ENCODE data around the gene GALNT10. TPM values are rescaled to one million over a fixed set of nuclear protein-coding genes. Genes with fewer than 3 reads are reported as not detected.

GALNT10 gene
- polyA plus RNA-seq, 1 of the 3 experiments (the other 2 are of a cell fraction): 56.3 TPM

DNA sequence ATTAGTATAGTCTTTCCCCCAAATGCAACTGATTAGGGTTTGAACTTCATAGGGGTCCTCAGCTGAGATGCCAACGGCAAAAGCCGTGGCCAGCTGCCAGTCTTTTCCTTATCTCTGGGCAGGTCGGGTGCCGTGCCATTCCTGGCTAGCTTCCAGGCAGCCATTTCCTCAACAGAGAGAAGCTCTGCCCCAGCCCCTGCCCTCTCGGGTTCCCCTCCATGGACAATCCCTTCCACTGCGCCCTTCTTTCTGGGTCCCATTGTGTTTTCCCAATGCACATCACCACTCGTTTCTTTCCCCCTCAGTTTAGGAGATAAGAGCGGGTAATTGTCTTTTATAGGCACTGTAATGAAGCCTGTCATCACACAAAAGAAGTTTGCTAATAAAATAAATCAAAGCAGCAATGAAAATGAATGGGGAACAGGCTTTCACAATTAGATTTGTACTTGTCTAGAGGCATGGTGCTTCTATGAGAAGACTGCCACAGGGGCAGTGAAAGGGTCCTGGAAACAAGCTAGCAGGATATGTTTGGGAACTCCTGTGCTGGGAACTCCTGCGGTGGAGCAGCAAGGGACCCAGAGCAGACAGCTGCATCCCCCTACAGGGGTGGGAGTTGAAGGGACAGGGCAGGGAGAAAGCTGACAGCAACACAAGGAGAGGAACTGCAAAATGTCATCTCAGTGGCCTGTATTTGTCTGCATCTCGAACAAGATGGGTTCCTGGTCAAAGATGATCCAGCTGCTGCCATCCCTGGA is 207.3 kb downstream of the GALNT10 start:
- Histone ChIP-seq H2AFZ (ENCODE audit: low read depth) (no peak overlapping the region), H3K4me3 (ENCODE audit: low read depth in 2 of 2, low read length in 1 of 2) (no peak overlapping the region), H4K20me1 (ENCODE audit: insufficient read depth) (no peaks in the 10 kb centered on the region), H3K9ac (no peak overlapping the region), H3K9me2 (no peaks in the 10 kb centered on the region), H3K36me3 (replicated peaks in 1 of 2; ENCODE audit: control insufficient read depth in 1 of 2, insufficient read depth in 2 of 2, low read length in 1 of 2) (peaks cover 17 to 23% of the 10 kb centered on the region in 2 experiments), H3K4me1 (ENCODE audit: control insufficient read depth in 1 of 2, insufficient read depth in 2 of 2, low read depth in 1 of 2, low read length in 1 of 2) (peaks cover 0 to 23% of the 10 kb centered on the region in 2 experiments; a peak in 2 of 4 replicates), H3K9me3 (no peaks in the 10 kb centered on the region), H3K79me2 (ENCODE audit: insufficient read depth) (no peaks in the 10 kb centered on the region), H3K27me3 (ENCODE audit: insufficient read depth) (no peaks in the 10 kb centered on the region), H3K4me2 (no peak overlapping the region), H3F3A (replicated peaks; ENCODE audit: insufficient read depth) (no peaks in the 10 kb centered on the region), H3K27ac (ENCODE audit: low read depth in 2 of 2, low read length in 1 of 2) (no peak overlapping the region)
- DNase-seq: peak; percentile 79
- ChIA-PET CTCF (interaction anchor here (0.6 to 2.1 kb wide), 17 partner anchors 11 to 423 kb away, joined by 3 to 14 read pairs (median 4); partner anchors contain the start of gene GALNT10), POLR2A (interaction anchor here (0.6 kb wide), 1 partner anchor 648 kb away, joined by 3 read pairs; no protein-coding TSS in a partner anchor)
- 64% methylated on average over 9 of the region's 10 CpGs for WGBS (ENCODE audit: low lambda C conversion rate)
- TF ChIP-seq RFX5 (IDR thresholded peaks at IDR 0.05; ENCODE audit: low read length) (no peak), FOXM1 (IDR thresholded peaks at IDR 0.05; ENCODE audit: low read depth) (no peak), MEF2A (IDR thresholded peaks at IDR 0.05; ENCODE audit: borderline replicate concordance, low read depth) (no peak), EZH2phosphoT487 (IDR thresholded peaks at IDR 0.05; ENCODE audit: borderline replicate concordance, low read depth) (no peak), RXRA (IDR thresholded peaks at IDR 0.05; ENCODE audit: borderline replicate concordance, low read depth) (no peak), ELF1 (IDR thresholded peaks at IDR 0.05) (no peak), SMC3 (IDR thresholded peaks at IDR 0.05; ENCODE audit: low read depth, low read length) (peak; percentile 7; the same call in 1 of the 2 replicates), GATA2 (CRISPR knock-in tag; IDR thresholded peaks at IDR 0.05) (peak; percentile 87), SIN3A (IDR thresholded peaks at IDR 0.05; ENCODE audit: borderline replicate concordance, low read depth, low read length) (no peak), NRF1 (IDR thresholded peaks at IDR 0.05; ENCODE audit: low read depth, low read length) (no peak), RCOR1 (IDR thresholded peaks at IDR 0.05; ENCODE audit: low read length) (peak; percentile 83; the same call in 1 of the 2 replicates), TEAD4 (IDR thresholded peaks at IDR 0.05; ENCODE audit: borderline replicate concordance, insufficient read depth) (no peak), TCF12 (IDR thresholded peaks at IDR 0.05) (no peak), NFIC (IDR thresholded peaks at IDR 0.05; ENCODE audit: borderline replicate concordance) (peak; percentile 51; the same call in 1 of the 2 replicates), YY1 (IDR thresholded peaks at IDR 0.05; ENCODE audit: low read depth) (no peak), TAF1 (IDR thresholded peaks at IDR 0.05; ENCODE audit: borderline replicate concordance, low read depth, low read length) (no peak), FOXJ3 (CRISPR knock-in tag; IDR thresholded peaks at IDR 0.05) (peak; percentile 75; the same call in 1 of the 2 replicates), RAD21 (IDR thresholded peaks at IDR 0.05; ENCODE audit: low read length) (no peak), EP300 (IDR thresholded peaks at IDR 0.05; ENCODE audit: borderline replicate concordance in 1 of 2, low read depth in 1 of 2, low read length in 1 of 2) (peak in 1 of 2 experiments; percentile 80; a peak in 2 of 4 replicates), FOSL2 (IDR thresholded peaks at IDR 0.05; ENCODE audit: borderline replicate concordance, low read depth) (no peak), CHD2 (IDR thresholded peaks at IDR 0.05; ENCODE audit: low read length, partially characterized antibody) (peak; percentile 37), POLR2AphosphoS5 (IDR thresholded peaks at IDR 0.05; ENCODE audit: low read depth, low read length) (no peak)
- TF ChIP-seq, protein P1, sequence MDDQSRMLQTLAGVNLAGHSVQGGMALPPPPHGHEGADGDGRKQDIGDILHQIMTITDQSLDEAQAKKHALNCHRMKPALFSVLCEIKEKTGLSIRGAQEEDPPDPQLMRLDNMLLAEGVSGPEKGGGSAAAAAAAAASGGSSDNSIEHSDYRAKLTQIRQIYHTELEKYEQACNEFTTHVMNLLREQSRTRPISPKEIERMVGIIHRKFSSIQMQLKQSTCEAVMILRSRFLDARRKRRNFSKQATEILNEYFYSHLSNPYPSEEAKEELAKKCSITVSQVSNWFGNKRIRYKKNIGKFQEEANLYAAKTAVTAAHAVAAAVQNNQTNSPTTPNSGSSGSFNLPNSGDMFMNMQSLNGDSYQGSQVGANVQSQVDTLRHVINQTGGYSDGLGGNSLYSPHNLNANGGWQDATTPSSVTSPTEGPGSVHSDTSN (IDR thresholded peaks at IDR 0.05): no peak
- TF ChIP-seq, protein P2, sequence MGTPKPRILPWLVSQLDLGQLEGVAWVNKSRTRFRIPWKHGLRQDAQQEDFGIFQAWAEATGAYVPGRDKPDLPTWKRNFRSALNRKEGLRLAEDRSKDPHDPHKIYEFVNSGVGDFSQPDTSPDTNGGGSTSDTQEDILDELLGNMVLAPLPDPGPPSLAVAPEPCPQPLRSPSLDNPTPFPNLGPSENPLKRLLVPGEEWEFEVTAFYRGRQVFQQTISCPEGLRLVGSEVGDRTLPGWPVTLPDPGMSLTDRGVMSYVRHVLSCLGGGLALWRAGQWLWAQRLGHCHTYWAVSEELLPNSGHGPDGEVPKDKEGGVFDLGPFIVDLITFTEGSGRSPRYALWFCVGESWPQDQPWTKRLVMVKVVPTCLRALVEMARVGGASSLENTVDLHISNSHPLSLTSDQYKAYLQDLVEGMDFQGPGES (IDR thresholded peaks at IDR 0.05; ENCODE audit: low read depth, low read length): no peak
- TF ChIP-seq, protein P3, sequence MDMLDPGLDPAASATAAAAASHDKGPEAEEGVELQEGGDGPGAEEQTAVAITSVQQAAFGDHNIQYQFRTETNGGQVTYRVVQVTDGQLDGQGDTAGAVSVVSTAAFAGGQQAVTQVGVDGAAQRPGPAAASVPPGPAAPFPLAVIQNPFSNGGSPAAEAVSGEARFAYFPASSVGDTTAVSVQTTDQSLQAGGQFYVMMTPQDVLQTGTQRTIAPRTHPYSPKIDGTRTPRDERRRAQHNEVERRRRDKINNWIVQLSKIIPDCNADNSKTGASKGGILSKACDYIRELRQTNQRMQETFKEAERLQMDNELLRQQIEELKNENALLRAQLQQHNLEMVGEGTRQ (IDR thresholded peaks at IDR 0.05; ENCODE audit: borderline replicate concordance, low read depth, low read length): no peak
- TF ChIP-seq, protein P4, sequence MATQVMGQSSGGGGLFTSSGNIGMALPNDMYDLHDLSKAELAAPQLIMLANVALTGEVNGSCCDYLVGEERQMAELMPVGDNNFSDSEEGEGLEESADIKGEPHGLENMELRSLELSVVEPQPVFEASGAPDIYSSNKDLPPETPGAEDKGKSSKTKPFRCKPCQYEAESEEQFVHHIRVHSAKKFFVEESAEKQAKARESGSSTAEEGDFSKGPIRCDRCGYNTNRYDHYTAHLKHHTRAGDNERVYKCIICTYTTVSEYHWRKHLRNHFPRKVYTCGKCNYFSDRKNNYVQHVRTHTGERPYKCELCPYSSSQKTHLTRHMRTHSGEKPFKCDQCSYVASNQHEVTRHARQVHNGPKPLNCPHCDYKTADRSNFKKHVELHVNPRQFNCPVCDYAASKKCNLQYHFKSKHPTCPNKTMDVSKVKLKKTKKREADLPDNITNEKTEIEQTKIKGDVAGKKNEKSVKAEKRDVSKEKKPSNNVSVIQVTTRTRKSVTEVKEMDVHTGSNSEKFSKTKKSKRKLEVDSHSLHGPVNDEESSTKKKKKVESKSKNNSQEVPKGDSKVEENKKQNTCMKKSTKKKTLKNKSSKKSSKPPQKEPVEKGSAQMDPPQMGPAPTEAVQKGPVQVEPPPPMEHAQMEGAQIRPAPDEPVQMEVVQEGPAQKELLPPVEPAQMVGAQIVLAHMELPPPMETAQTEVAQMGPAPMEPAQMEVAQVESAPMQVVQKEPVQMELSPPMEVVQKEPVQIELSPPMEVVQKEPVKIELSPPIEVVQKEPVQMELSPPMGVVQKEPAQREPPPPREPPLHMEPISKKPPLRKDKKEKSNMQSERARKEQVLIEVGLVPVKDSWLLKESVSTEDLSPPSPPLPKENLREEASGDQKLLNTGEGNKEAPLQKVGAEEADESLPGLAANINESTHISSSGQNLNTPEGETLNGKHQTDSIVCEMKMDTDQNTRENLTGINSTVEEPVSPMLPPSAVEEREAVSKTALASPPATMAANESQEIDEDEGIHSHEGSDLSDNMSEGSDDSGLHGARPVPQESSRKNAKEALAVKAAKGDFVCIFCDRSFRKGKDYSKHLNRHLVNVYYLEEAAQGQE (IDR thresholded peaks at IDR 0.05; ENCODE audit: low read depth, low read length): no peak
- TF ChIP-seq, protein P5, sequence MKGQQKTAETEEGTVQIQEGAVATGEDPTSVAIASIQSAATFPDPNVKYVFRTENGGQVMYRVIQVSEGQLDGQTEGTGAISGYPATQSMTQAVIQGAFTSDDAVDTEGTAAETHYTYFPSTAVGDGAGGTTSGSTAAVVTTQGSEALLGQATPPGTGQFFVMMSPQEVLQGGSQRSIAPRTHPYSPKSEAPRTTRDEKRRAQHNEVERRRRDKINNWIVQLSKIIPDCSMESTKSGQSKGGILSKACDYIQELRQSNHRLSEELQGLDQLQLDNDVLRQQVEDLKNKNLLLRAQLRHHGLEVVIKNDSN (IDR thresholded peaks at IDR 0.05; ENCODE audit: borderline replicate concordance, low read depth): no peak
